Adrenal gland (tissue), 5 donors: ENCODE data around the gene TBX4.

Experiments
- POLR2A ChIP-seq, 2 donors: fragments of 450-650 bp; IDR thresholded peaks; one replicate each; pipeline ENCODE4 v1.6.1; 2017; ENCODE audit warnings: antibody characterized with exemption in 2 of 2, mild to moderate bottlenecking in 2 of 2, moderate library complexity in 1 of 2
- TF ChIP-seq, protein P1 (sequence below), 6 experiments: fragments of 450-650 bp in 4 of 6; fragments of 200-600 bp in 2 of 6; sonication (generic) in 1 of 6; IDR thresholded peaks; 1 replicate in 5 of 6; 2 replicates in 1 of 6; pipeline versions ENCODE4 v1.5.1 to v1.8.0; 2016 to 2021; ENCODE audit warnings: antibody characterized with exemption in 6 of 6, mild to moderate bottlenecking in 2 of 6, moderate library complexity in 1 of 6
- donor health status: DM: no; HTN: no; CAD: no.

DNA sequence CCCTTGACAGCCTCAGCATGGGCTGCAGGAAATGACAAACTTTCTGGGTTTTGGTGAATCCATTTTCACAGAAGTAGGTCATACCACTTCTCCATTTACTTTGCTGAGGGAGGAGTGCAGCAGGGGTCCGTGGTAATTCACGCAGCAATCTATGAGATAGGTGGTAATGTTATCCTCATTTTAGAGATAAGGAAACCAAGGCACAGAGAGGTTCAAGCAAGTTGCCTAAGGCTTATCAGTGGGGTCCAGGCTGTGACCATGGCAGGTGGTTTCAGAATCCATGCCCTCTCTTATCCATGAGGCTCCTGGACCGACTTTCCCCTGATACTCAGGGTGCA lies 12.6 kb downstream of the TBX4 start:
- no peak for TF ChIP-seq POLR2A (IDR thresholded peaks at IDR 0.05)
- TF ChIP-seq, protein P1, sequence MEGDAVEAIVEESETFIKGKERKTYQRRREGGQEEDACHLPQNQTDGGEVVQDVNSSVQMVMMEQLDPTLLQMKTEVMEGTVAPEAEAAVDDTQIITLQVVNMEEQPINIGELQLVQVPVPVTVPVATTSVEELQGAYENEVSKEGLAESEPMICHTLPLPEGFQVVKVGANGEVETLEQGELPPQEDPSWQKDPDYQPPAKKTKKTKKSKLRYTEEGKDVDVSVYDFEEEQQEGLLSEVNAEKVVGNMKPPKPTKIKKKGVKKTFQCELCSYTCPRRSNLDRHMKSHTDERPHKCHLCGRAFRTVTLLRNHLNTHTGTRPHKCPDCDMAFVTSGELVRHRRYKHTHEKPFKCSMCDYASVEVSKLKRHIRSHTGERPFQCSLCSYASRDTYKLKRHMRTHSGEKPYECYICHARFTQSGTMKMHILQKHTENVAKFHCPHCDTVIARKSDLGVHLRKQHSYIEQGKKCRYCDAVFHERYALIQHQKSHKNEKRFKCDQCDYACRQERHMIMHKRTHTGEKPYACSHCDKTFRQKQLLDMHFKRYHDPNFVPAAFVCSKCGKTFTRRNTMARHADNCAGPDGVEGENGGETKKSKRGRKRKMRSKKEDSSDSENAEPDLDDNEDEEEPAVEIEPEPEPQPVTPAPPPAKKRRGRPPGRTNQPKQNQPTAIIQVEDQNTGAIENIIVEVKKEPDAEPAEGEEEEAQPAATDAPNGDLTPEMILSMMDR (IDR thresholded peaks at IDR 0.05) = no peak
